ENCODE measurements around the gene MAP3K4.

GRCh38 chr6:161163466-161164181 lies 172.1 kb downstream of the MAP3K4 start:
- no peak for TF ChIP-seq POLR2A (IDR thresholded peaks at IDR 0.05; ENCODE audit: low read depth, low read length)
- no peak for TF ChIP-seq POLR2AphosphoS5 (IDR thresholded peaks at IDR 0.05; ENCODE audit: low read depth, low read length)

Measured in GM12892 (cell line).